Natural killer cell treated with Interleukin-12 subunit alpha and Interleukin-12 subunit beta and Interleukin-15 and Interleukin-18, amount 100 ng/mL, for 72 hours (primary cell): Measurements from ENCODE around the gene CD4. TPM values are rescaled to one million over a fixed set of nuclear protein-coding genes. Genes with fewer than 3 reads are reported as not detected.

Experiments
- ATAC-seq, 2 donors: fragments of 150-1000 bp; cut with Tn5 transposase in 1 of 2; sonication (Bioruptor Pico), chemical (Tn5 transposase) in 1 of 2; 2 replicates each; pipeline ENCODE4 v1.10.0; 2021
- DNase-seq: peaks from one replicate; pipeline ENCODE4 v3.0.0; 2022; ENCODE audit warnings: low spot score
- H3K27ac Mint-ChIP-seq, 2 donors: 1 replicate in 1 of 2; 2 replicates in 1 of 2; pipeline ENCODE4 v1.8.0; 2022; ENCODE audit warnings: mixed read lengths in 2 of 2, mild to moderate bottlenecking in 1 of 2, moderate library complexity in 1 of 2
- H3K27me3 Mint-ChIP-seq, 2 donors: 1 replicate in 1 of 2; 2 replicates in 1 of 2; pipeline ENCODE4 v1.8.0; 2022; ENCODE audit warnings: mixed read lengths in 2 of 2
- H3K36me3 Mint-ChIP-seq: one replicate; pipeline ENCODE4 v1.8.0; 2022; ENCODE audit warnings: mixed read lengths
- H3K4me1 Mint-ChIP-seq, 2 donors: 1 replicate in 1 of 2; 2 replicates in 1 of 2; pipeline ENCODE4 v1.8.0; 2022; ENCODE audit warnings: low read depth in 2 of 2, mixed read lengths in 2 of 2, mild to moderate bottlenecking in 1 of 2
- H3K4me3 Mint-ChIP-seq: one replicate; pipeline ENCODE4 v1.8.0; 2022; ENCODE audit warnings: mixed read lengths
- H3K9me3 Mint-ChIP-seq: 2 replicates; pipeline ENCODE4 v1.8.0; 2022; ENCODE audit warnings: mixed read lengths
- total RNA-seq, 2 donors: library from RNA; stranded (reverse); gene quantifications; one replicate each; pipeline ENCODE4 v1.2.3, GENCODE V29; 2022

The CD4 gene
- total RNA-seq, 2 donors from 2014 or later = 0.43 to 5.4 TPM

- no peak for DNase-seq
- H3K36me3 Mint-ChIP-seq = no peaks in the 10 kb centered on the region
- H3K4me3 Mint-ChIP-seq = peak overlapping the region; percentile 28
- peak overlapping the region; percentile 14 to 30 for H3K27ac Mint-ChIP-seq
- peaks cover 17% of the 10 kb centered on the region in 2 donors for H3K4me1 Mint-ChIP-seq
- H3K9me3 Mint-ChIP-seq = no peaks in the 10 kb centered on the region
- ATAC-seq = no peak
- peaks cover 35 to 55% of the 10 kb centered on the region in 2 donors for H3K27me3 Mint-ChIP-seq
Observed at GRCh38 chr12:6791931-6792520, 2.7 kb downstream of the CD4 start.

- Mint-ChIP-seq H3K36me3 (no peaks in the 10 kb centered on the region), H3K27me3 (peaks cover 35 to 55% of the 10 kb centered on the region in 2 donors), H3K27ac (peak overlapping the region; percentile 14 to 30), H3K9me3 (no peaks in the 10 kb centered on the region), H3K4me3 (peak overlapping the region; percentile 28), H3K4me1 (peaks cover 17% of the 10 kb centered on the region in 2 donors)
- ATAC-seq (peak; percentile 32 to 61), DNase-seq (no peak)
Observed at GRCh38 chr12:6792522-6793201, 3.3 kb downstream of the CD4 start.

- no peak for ATAC-seq
- H3K4me1 Mint-ChIP-seq = peaks cover 9 to 17% of the 10 kb centered on the region in 2 donors
- H3K4me3 Mint-ChIP-seq = no peak overlapping the region
- peak overlapping the region in 1 of 2 donors; percentile 58 for H3K27ac Mint-ChIP-seq
- no peaks in the 10 kb centered on the region for H3K9me3 Mint-ChIP-seq
- peaks cover 32 to 44% of the 10 kb centered on the region in 2 donors for H3K27me3 Mint-ChIP-seq
- H3K36me3 Mint-ChIP-seq = no peaks in the 10 kb centered on the region
- DNase-seq = no peak
Observed at GRCh38 chr12:6795088-6795487, 5.8 kb downstream of the CD4 start.

GRCh38 chr12:6796576-6796975, 7.2 kb downstream of the CD4 start:
- Mint-ChIP-seq H3K4me1 (peaks cover 9 to 17% of the 10 kb centered on the region in 2 donors), H3K27me3 (peaks cover 32 to 43% of the 10 kb centered on the region in 2 donors), H3K36me3 (no peaks in the 10 kb centered on the region), H3K9me3 (no peaks in the 10 kb centered on the region), H3K4me3 (no peak overlapping the region), H3K27ac (peak overlapping the region in 1 of 2 donors; percentile 24)
- ATAC-seq (no peak), DNase-seq (no peak)

- Mint-ChIP-seq H3K4me3 (no peak overlapping the region), H3K27ac (no peak overlapping the region), H3K36me3 (no peaks in the 10 kb centered on the region), H3K4me1 (no peaks in the 10 kb centered on the region), H3K27me3 (peaks cover 15 to 20% of the 10 kb centered on the region in 2 donors), H3K9me3 (no peaks in the 10 kb centered on the region)
- ATAC-seq (no peak), DNase-seq (no peak)
Observed at GRCh38 chr12:6799147-6799546, 9.8 kb downstream of the CD4 start.

- Mint-ChIP-seq H3K36me3 (no peaks in the 10 kb centered on the region), H3K27me3 (peaks cover 5 to 11% of the 10 kb centered on the region in 2 donors), H3K27ac (no peak overlapping the region), H3K4me3 (no peak overlapping the region), H3K4me1 (no peaks in the 10 kb centered on the region), H3K9me3 (no peaks in the 10 kb centered on the region)
- ATAC-seq (no peak), DNase-seq (no peak)
Observed at GRCh38 chr12:6807170-6807569, 17.8 kb downstream of the CD4 start.

GRCh38 chr12:6809056-6809455, 19.7 kb downstream of the CD4 start:
- no peaks in the 10 kb centered on the region for H3K36me3 Mint-ChIP-seq
- ATAC-seq (no peak), DNase-seq (no peak)
- no peak overlapping the region for H3K4me3 Mint-ChIP-seq
- no peaks in the 10 kb centered on the region for H3K9me3 Mint-ChIP-seq
- no peaks in the 10 kb centered on the region for H3K4me1 Mint-ChIP-seq
- peaks cover 13 to 16% of the 10 kb centered on the region in 2 donors for H3K27me3 Mint-ChIP-seq
- no peak overlapping the region for H3K27ac Mint-ChIP-seq

- no peaks in the 10 kb centered on the region for H3K9me3 Mint-ChIP-seq
- no peak overlapping the region for H3K4me3 Mint-ChIP-seq
- no peaks in the 10 kb centered on the region for H3K4me1 Mint-ChIP-seq
- H3K36me3 Mint-ChIP-seq = no peaks in the 10 kb centered on the region
- ATAC-seq (no peak), DNase-seq (no peak)
- H3K27ac Mint-ChIP-seq = no peak overlapping the region
- peaks cover 13 to 18% of the 10 kb centered on the region in 2 donors for H3K27me3 Mint-ChIP-seq
Observed at GRCh38 chr12:6810758-6811157, 21.4 kb downstream of the CD4 start.

GRCh38 chr12:6813363-6813762, 24.0 kb downstream of the CD4 start:
- no peak for DNase-seq
- H3K27me3 Mint-ChIP-seq = peaks cover 18 to 19% of the 10 kb centered on the region in 2 donors
- no peaks in the 10 kb centered on the region for H3K36me3 Mint-ChIP-seq
- H3K27ac Mint-ChIP-seq = no peak overlapping the region
- no peak overlapping the region for H3K4me3 Mint-ChIP-seq
- no peak for ATAC-seq
- H3K4me1 Mint-ChIP-seq = no peaks in the 10 kb centered on the region
- no peaks in the 10 kb centered on the region for H3K9me3 Mint-ChIP-seq

- no peak overlapping the region for H3K27ac Mint-ChIP-seq
- no peak for DNase-seq
- H3K4me3 Mint-ChIP-seq = no peak overlapping the region
- H3K4me1 Mint-ChIP-seq = peaks cover 0 to 3% of the 10 kb centered on the region in 2 donors
- no peak for ATAC-seq
- no peaks in the 10 kb centered on the region for H3K9me3 Mint-ChIP-seq
- H3K27me3 Mint-ChIP-seq = peaks cover 17 to 22% of the 10 kb centered on the region in 2 donors
- H3K36me3 Mint-ChIP-seq = no peaks in the 10 kb centered on the region
Observed at GRCh38 chr12:6816598-6816997, 27.3 kb downstream of the CD4 start.

- DNase-seq (no peak), ATAC-seq (no peak)
- Mint-ChIP-seq H3K27me3 (peaks cover 20 to 23% of the 10 kb centered on the region in 2 donors), H3K9me3 (no peaks in the 10 kb centered on the region), H3K36me3 (no peaks in the 10 kb centered on the region), H3K4me3 (no peak overlapping the region), H3K27ac (no peak overlapping the region), H3K4me1 (peaks cover 0 to 6% of the 10 kb centered on the region in 2 donors)
Observed at GRCh38 chr12:6817098-6817497, 27.8 kb downstream of the CD4 start.

GRCh38 chr12:6817662-6818157, 28.4 kb downstream of the CD4 start:
- Mint-ChIP-seq H3K36me3 (no peaks in the 10 kb centered on the region), H3K27me3 (peaks cover 22 to 30% of the 10 kb centered on the region in 2 donors), H3K9me3 (no peaks in the 10 kb centered on the region), H3K27ac (no peak overlapping the region), H3K4me1 (peaks cover 0 to 7% of the 10 kb centered on the region in 2 donors), H3K4me3 (no peak overlapping the region)
- ATAC-seq = no peak
- no peak for DNase-seq

- Mint-ChIP-seq H3K36me3 (no peaks in the 10 kb centered on the region), H3K4me3 (no peak overlapping the region), H3K27me3 (peaks cover 27 to 33% of the 10 kb centered on the region in 2 donors), H3K27ac (no peak overlapping the region), H3K4me1 (peaks cover 0 to 11% of the 10 kb centered on the region in 2 donors), H3K9me3 (no peaks in the 10 kb centered on the region)
- DNase-seq (no peak), ATAC-seq (no peak)
Observed at GRCh38 chr12:6818222-6818621, 28.9 kb downstream of the CD4 start.

GRCh38 chr12:6818645-6819044, 29.3 kb downstream of the CD4 start:
- DNase-seq = no peak

More at GRCh38 chr12:6818645-6819044, 29.3 kb downstream of the CD4 start:
- Mint-ChIP-seq H3K36me3 (no peaks in the 10 kb centered on the region), H3K4me3 (no peak overlapping the region), H3K27me3 (peaks cover 29 to 30% of the 10 kb centered on the region in 2 donors), H3K9me3 (no peaks in the 10 kb centered on the region), H3K4me1 (peaks cover 0 to 11% of the 10 kb centered on the region in 2 donors), H3K27ac (no peak overlapping the region)
- no peak for ATAC-seq
